CD8-positive, alpha-beta memory T cell (primary cell): ENCODE measurements around the gene APOL5. TPM values are rescaled to one million over a fixed set of nuclear protein-coding genes. Genes with fewer than 3 reads are reported as not detected.
"Not testable (repeated sequence)": the region's sequence is repeated elsewhere in the genome, so short reads cannot be mapped to it uniquely, and the experiment has no call there.

Source experiments
- CTCF ChIA-PET: fragments of 350-600 bp; sonication (Branson Sonifier 250); formaldehyde crosslinking; loops from one replicate; lab custom pipeline; 2021; ENCODE audit warnings: antibody characterized with exemption; lab: Charles Lee
- POLR2A ChIA-PET: fragments of 350-600 bp; sonication (Branson Sonifier 250); formaldehyde crosslinking; loops from one replicate; lab custom pipeline; 2021; ENCODE audit warnings: antibody characterized with exemption; lab: Charles Lee
- DNase-seq, 5 donors: peaks; one replicate each; pipeline versions ENCODE4 v3.0.0 to v3.0.0-alpha.2; 2020 to 2022; ENCODE audit warnings: mixed read lengths in 1 of 5
- H3K27ac ChIP-seq: one replicate; pipeline ENCODE4 v1.7.0; 2013; ENCODE audit warnings: low read depth, mild to moderate bottlenecking, low read length, moderate library complexity
- H3K27me3 ChIP-seq: 2 replicates; pipeline ENCODE4 v1.7.0; 2013; ENCODE audit warnings: low read length, mild to moderate bottlenecking; ENCODE audit not compliant: insufficient read depth, poor library complexity, severe bottlenecking
- H3K36me3 ChIP-seq: 2 replicates; pipeline ENCODE4 v1.7.0; 2013; ENCODE audit warnings: mild to moderate bottlenecking, low read length, moderate library complexity; ENCODE audit not compliant: insufficient read depth
- H3K4me1 ChIP-seq: 2 replicates; pipeline ENCODE4 v1.7.0; 2013; ENCODE audit warnings: mild to moderate bottlenecking, low read length, moderate library complexity; ENCODE audit not compliant: insufficient read depth
- H3K4me3 ChIP-seq: 2 replicates; pipeline ENCODE4 v1.7.0; 2013; ENCODE audit warnings: mild to moderate bottlenecking, low read length
- H3K9me3 ChIP-seq: 2 replicates; pipeline ENCODE4 v1.7.0; 2013; ENCODE audit warnings: mild to moderate bottlenecking, low read length
- H3K27ac Mint-ChIP-seq, 8 donors: one replicate each; pipeline ENCODE4 v1.8.0; 2020 to 2021; ENCODE audit warnings: mixed read lengths in 8 of 8, mild to moderate bottlenecking in 6 of 8, inconsistent platforms in 3 of 8, moderate library complexity in 3 of 8
- H3K27me3 Mint-ChIP-seq, 2 donors: one replicate each; pipeline ENCODE4 v1.8.0; 2020 to 2021; ENCODE audit warnings: mixed read lengths in 2 of 2, mild to moderate bottlenecking in 1 of 2, moderate library complexity in 1 of 2
- H3K36me3 Mint-ChIP-seq, 3 donors: one replicate each; pipeline ENCODE4 v1.8.0; 2020 to 2021; ENCODE audit warnings: mixed read lengths in 3 of 3, inconsistent platforms in 1 of 3, mild to moderate bottlenecking in 1 of 3
- H3K4me1 Mint-ChIP-seq, 3 donors: one replicate each; pipeline ENCODE4 v1.8.0; 2020 to 2021; ENCODE audit warnings: mixed read lengths in 3 of 3, inconsistent platforms in 1 of 3, mild to moderate bottlenecking in 1 of 3
- H3K4me3 Mint-ChIP-seq, 7 donors: one replicate each; pipeline ENCODE4 v1.8.0; 2020 to 2021; ENCODE audit warnings: mixed read lengths in 7 of 7, mild to moderate bottlenecking in 6 of 7, moderate library complexity in 4 of 7, inconsistent platforms in 2 of 7
- H3K9me3 Mint-ChIP-seq, 5 donors: one replicate each; pipeline ENCODE4 v1.8.0; 2020 to 2022; ENCODE audit warnings: mixed read lengths in 5 of 5, mild to moderate bottlenecking in 3 of 5, moderate library complexity in 2 of 5, inconsistent platforms in 1 of 5
- polyA plus RNA-seq: library from polyadenylated mRNA; unstranded; fragments of 300-500 nt; fragmentation: Illumina TruSeq; gene quantifications from one replicate; pipeline ENCODE4 v1.2.3, GENCODE V29; 2021
- total RNA-seq, 2 experiments: library from RNA; stranded (reverse); gene quantifications; one replicate each; pipeline ENCODE4 v1.2.3, GENCODE V29; 2021

Gene APOL5
- total and polyA plus RNA-seq, 3 experiments from 2014 or later = not detected

- H3K9me3 Mint-ChIP-seq, CTCF ChIA-PET, POLR2A ChIA-PET, H3K27ac Mint-ChIP-seq, H3K9me3 ChIP-seq, H3K36me3 ChIP-seq, H3K4me1 Mint-ChIP-seq, H3K27ac ChIP-seq, H3K4me3 Mint-ChIP-seq, H3K4me3 ChIP-seq, H3K36me3 Mint-ChIP-seq, H3K27me3 ChIP-seq, H3K4me1 ChIP-seq, DNase-seq: not testable (repeated sequence)
- peaks cover 6 to 30% of the 10 kb centered on the region in 2 donors for H3K27me3 Mint-ChIP-seq
These were observed 20.2 kb downstream of the APOL5 start for GRCh38 chr22:35737886-35738285.

DNA sequence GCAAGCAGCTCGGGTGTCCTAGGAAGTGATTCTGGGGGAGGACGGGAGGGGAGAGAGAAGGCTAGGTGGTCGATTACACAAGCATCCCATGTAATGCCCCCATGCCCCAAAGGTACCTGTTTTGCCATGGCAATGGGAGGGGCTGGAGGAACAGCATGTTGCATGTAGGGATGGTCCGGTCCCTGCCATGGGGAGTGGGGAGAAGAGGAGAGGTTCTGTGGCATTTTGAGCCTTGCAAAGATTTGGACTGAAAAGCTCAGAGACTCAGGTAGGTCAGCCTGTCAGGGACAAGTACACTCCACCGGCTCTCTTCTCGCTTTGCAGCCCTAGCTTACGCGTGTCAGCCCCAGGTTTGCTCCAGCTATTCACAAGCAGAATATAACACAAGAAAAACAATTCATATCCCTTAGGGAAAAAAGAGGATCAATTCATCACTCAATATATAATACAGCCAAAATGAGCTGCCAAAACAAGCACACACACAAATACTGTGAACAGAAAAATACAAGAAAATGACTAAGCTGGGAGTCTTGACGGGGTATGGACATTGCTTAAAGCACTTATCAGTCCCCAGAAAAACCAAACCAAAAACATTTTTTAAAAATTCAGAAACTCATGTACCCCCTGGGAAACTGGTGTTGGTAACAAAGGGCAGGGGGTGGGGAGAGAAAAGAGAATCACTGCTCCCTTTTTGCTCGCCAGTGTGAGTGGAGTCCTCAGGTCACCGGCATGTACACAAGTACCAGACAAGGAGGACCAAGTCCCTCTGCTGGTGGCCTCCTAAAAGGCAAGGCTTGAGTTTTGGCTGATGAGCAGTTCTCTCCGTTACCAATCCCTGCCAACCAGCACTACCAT, 21.6 kb downstream of the APOL5 start:
- peaks cover 7 to 30% of the 10 kb centered on the region in 2 donors for H3K27me3 Mint-ChIP-seq
- H3K4me1 ChIP-seq = no peaks in the 10 kb centered on the region
- H3K36me3 Mint-ChIP-seq = no peaks in the 10 kb centered on the region
- H3K4me3 ChIP-seq = no peak overlapping the region
- peak overlapping the region in 1 of 8 donors; percentile 27 for H3K27ac Mint-ChIP-seq
- ChIA-PET POLR2A (no interaction called here), CTCF (no interaction called here)
- H3K9me3 Mint-ChIP-seq = no peaks in the 10 kb centered on the region
- peak in 1 of 5 donors; percentile 3 for DNase-seq
- H3K27me3 ChIP-seq = no peaks in the 10 kb centered on the region
- no peaks in the 10 kb centered on the region for H3K4me1 Mint-ChIP-seq
- no peak overlapping the region for H3K4me3 Mint-ChIP-seq
- H3K36me3 ChIP-seq = no peaks in the 10 kb centered on the region
- no peak overlapping the region for H3K27ac ChIP-seq
- H3K9me3 ChIP-seq = no peaks in the 10 kb centered on the region

GRCh38 chr22:35739931-35740380, 22.3 kb downstream of the APOL5 start:
- no peak for DNase-seq
- POLR2A ChIA-PET = no interaction called here
- H3K9me3 Mint-ChIP-seq = no peaks in the 10 kb centered on the region
- no peak overlapping the region for H3K27ac ChIP-seq
- H3K27me3 ChIP-seq = no peaks in the 10 kb centered on the region
- H3K36me3 ChIP-seq = no peaks in the 10 kb centered on the region
- H3K9me3 ChIP-seq = no peaks in the 10 kb centered on the region
- no peaks in the 10 kb centered on the region for H3K4me1 ChIP-seq
- peaks cover 9 to 30% of the 10 kb centered on the region in 2 donors for H3K27me3 Mint-ChIP-seq
- H3K4me3 ChIP-seq = no peak overlapping the region
- H3K27ac Mint-ChIP-seq = no peak overlapping the region
- H3K36me3 Mint-ChIP-seq = no peaks in the 10 kb centered on the region
- no peak overlapping the region for H3K4me3 Mint-ChIP-seq
- H3K4me1 Mint-ChIP-seq = no peaks in the 10 kb centered on the region
- CTCF ChIA-PET = no interaction called here

DNA sequence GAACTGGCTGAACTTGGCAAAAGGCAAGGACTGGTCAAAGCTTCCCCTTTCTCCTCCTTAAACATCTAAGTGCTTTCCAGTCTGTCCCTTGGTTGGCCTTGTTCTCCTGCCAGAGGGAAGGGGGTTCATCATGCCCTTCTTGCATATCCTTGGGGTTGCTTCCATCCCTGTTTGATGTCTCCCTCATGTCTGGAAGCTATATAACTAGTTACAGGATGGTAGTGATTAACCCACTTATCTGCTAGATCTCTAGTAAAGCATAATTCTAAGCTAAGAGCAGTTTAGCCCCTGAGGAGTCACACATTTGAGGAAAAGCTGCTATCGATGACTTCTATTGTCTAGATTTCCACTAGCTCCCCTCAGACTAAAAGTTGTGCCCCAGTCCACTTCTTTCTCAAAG, 22.9 kb downstream of the APOL5 start:
- no peaks in the 10 kb centered on the region for H3K9me3 ChIP-seq
- CTCF ChIA-PET = no interaction called here
- H3K27me3 Mint-ChIP-seq = peaks cover 9 to 27% of the 10 kb centered on the region in 2 donors
- H3K9me3 Mint-ChIP-seq = no peaks in the 10 kb centered on the region
- POLR2A ChIA-PET = no interaction called here
- no peak overlapping the region for H3K4me3 Mint-ChIP-seq
- H3K36me3 ChIP-seq = no peaks in the 10 kb centered on the region
- no peaks in the 10 kb centered on the region for H3K4me1 ChIP-seq
- no peak overlapping the region for H3K27ac Mint-ChIP-seq
- H3K27ac ChIP-seq = no peak overlapping the region
- H3K36me3 Mint-ChIP-seq = no peaks in the 10 kb centered on the region
- H3K4me3 ChIP-seq = no peak overlapping the region
- DNase-seq = no peak
- H3K4me1 Mint-ChIP-seq = no peaks in the 10 kb centered on the region
- no peaks in the 10 kb centered on the region for H3K27me3 ChIP-seq

GRCh38 chr22:35742342-35743100, 24.8 kb downstream of the APOL5 start:
- H3K9me3 ChIP-seq = no peaks in the 10 kb centered on the region
- CTCF ChIA-PET = interaction anchor here (1.7 kb wide), 1 partner anchor 115 kb away, joined by 4 read pairs; no protein-coding TSS in a partner anchor
- no peaks in the 10 kb centered on the region for H3K9me3 Mint-ChIP-seq
- H3K36me3 ChIP-seq = no peaks in the 10 kb centered on the region
- H3K27me3 Mint-ChIP-seq = peaks cover 9 to 16% of the 10 kb centered on the region in 2 donors
- no peak overlapping the region for H3K4me3 Mint-ChIP-seq
- H3K4me3 ChIP-seq = no peak overlapping the region
- no peaks in the 10 kb centered on the region for H3K4me1 ChIP-seq
- no peaks in the 10 kb centered on the region for H3K27me3 ChIP-seq
- POLR2A ChIA-PET = interaction anchor here (0.5 kb wide), 1 partner anchor 11 kb away, joined by 9 read pairs; no protein-coding TSS in a partner anchor
- no peak overlapping the region for H3K27ac ChIP-seq
- no peak for DNase-seq
- H3K27ac Mint-ChIP-seq = peak overlapping the region in 1 of 8 donors; percentile 30
- no peaks in the 10 kb centered on the region for H3K36me3 Mint-ChIP-seq
- H3K4me1 Mint-ChIP-seq = no peaks in the 10 kb centered on the region

DNA sequence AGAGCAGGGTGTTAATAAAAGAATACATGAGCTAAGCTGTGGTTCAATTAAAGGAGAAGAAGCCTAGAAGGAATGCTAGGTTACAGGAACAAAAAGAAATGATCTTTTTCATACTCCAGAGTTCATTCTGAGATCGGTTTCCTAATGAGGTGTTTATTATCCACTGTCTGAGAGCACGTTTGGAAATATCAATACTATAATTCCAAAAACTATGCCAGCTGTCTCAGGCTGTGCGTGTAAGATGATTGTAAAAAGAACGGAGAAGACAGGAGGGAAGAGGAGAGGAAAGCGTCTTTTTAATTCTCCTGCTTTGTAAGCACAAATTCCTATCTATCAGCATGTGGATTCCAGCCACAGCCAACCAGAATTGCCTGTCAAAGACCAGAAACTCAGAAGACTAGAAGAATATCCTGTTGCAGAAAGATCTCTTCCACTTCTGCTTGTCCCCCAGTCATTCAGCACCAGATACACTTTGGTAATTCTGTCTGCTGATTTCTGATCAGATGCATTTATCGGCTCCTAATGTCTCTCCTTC, 25.7 kb downstream of the APOL5 start:
- POLR2A ChIA-PET = no interaction called here
- no peak overlapping the region for H3K27ac ChIP-seq
- no peak overlapping the region for H3K4me3 ChIP-seq
- no peaks in the 10 kb centered on the region for H3K9me3 Mint-ChIP-seq
- no peak overlapping the region for H3K27ac Mint-ChIP-seq
- no peaks in the 10 kb centered on the region for H3K27me3 ChIP-seq
- CTCF ChIA-PET = no interaction called here
- H3K36me3 ChIP-seq = no peaks in the 10 kb centered on the region
- no peaks in the 10 kb centered on the region for H3K9me3 ChIP-seq
- DNase-seq = no peak
- no peaks in the 10 kb centered on the region for H3K4me1 ChIP-seq
- H3K36me3 Mint-ChIP-seq = no peaks in the 10 kb centered on the region
- no peak overlapping the region for H3K4me3 Mint-ChIP-seq
- H3K27me3 Mint-ChIP-seq = peaks cover 6 to 10% of the 10 kb centered on the region in 2 donors
- no peaks in the 10 kb centered on the region for H3K4me1 Mint-ChIP-seq

GRCh38 chr22:35746248-35746647, 28.6 kb downstream of the APOL5 start:
- CTCF ChIA-PET = interaction anchor here (0.5 kb wide), 1 partner anchor 9 kb away, joined by 3 read pairs; no protein-coding TSS in a partner anchor
- peaks cover 2 to 7% of the 10 kb centered on the region in 2 donors for H3K27me3 Mint-ChIP-seq
- DNase-seq = no peak
- no peaks in the 10 kb centered on the region for H3K9me3 Mint-ChIP-seq
- POLR2A ChIA-PET = no interaction called here
- Histone ChIP-seq H3K36me3 (no peaks in the 10 kb centered on the region), H3K4me1 (no peaks in the 10 kb centered on the region), H3K27ac (no peak overlapping the region), H3K9me3 (no peaks in the 10 kb centered on the region), H3K4me3 (no peak overlapping the region), H3K27me3 (no peaks in the 10 kb centered on the region)
- H3K36me3 Mint-ChIP-seq = no peaks in the 10 kb centered on the region
- H3K27ac Mint-ChIP-seq = no peak overlapping the region
- no peak overlapping the region for H3K4me3 Mint-ChIP-seq
- H3K4me1 Mint-ChIP-seq = no peaks in the 10 kb centered on the region
